Esophagus squamous epithelium (tissue), 4 donors: ENCODE measurements around the gene PANX3.

ENCODE experiments used
- CTCF ChIP-seq, 6 experiments: fragments of 450-650 bp in 4 of 6; fragments of 200-600 bp in 2 of 6; sonication (generic) in 2 of 6; IDR thresholded peaks; one replicate each; pipeline ENCODE4 v1.5.1; 2016 to 2019; ENCODE audit warnings: antibody characterized with exemption in 6 of 6, mild to moderate bottlenecking in 4 of 6, moderate library complexity in 4 of 6
- POLR2A ChIP-seq, 4 donors: fragments of 450-650 bp; IDR thresholded peaks; one replicate each; pipeline ENCODE4 v1.6.1; 2017; ENCODE audit warnings: antibody characterized with exemption in 4 of 4, mild to moderate bottlenecking in 4 of 4, moderate library complexity in 3 of 4

DNA sequence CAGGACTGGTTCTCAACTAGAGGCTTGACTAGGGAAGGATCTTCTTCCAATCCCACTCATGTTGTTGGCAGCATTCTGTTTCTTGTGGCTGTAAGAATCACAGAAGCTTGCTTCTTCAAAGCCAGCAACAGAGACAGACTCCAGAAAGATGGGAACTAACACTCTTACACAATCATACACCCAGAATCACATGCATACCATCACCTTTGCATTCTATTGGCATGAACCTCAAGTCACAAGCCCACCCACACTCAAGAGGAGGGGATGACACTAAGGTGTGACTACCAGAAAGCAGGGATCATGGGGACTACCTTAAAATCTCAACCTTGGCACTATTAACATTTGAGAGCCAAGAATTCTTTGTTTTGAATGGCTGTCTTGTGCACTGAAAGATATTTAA, 13.6 kb upstream of the PANX3 start:
- TF ChIP-seq CTCF (IDR thresholded peaks at IDR 0.05) (no peak), POLR2A (IDR thresholded peaks at IDR 0.05) (no peak)
